ENCODE results near the gene SEC24C. TPM values are rescaled to one million over a fixed set of nuclear protein-coding genes. Genes with fewer than 3 reads are reported as not detected.
"Not testable (repeated sequence)": the region's sequence is repeated elsewhere in the genome, so short reads cannot be mapped to it uniquely, and the experiment has no call there.

The SEC24C gene
- total RNA-seq, result 78.5 and 89.8 TPM in 2 replicates

GRCh38 chr10:73743905-73744663 is at the start of gene SEC24C:
SEC24C (plus strand) TSS chr10:73744372; CDS start chr10:73746833, 2,461 bp downstream.
- Mint-ChIP-seq H3K27me3 (no peaks in the 10 kb centered on the region), H3K4me1 (peaks cover 41% of the 10 kb centered on the region), H3K9me3 (no peaks in the 10 kb centered on the region), H3K4me3 (peak within 1 kb of the TSS; percentile 100), H3K27ac (peak within 1 kb of the TSS; percentile 100), H3K36me3 (ENCODE audit: low read depth) (peaks cover 33% of the 10 kb centered on the region)
- ChIA-PET CTCF (interaction anchor here (0.6 to 1.4 kb wide), 4 partner anchors 10 to 122 kb away, joined by 3 to 5 read pairs (median 3); a partner anchor contains a TSS), POLR2A (interaction anchor here (0.5 to 3.0 kb wide), 17 partner anchors 9 to 332 kb away, joined by 3 to 48 read pairs (median 6); partner anchors contain the start of genes CHCHD1, PPP3CB and ZSWIM8)
- TF ChIP-seq, protein P1, sequence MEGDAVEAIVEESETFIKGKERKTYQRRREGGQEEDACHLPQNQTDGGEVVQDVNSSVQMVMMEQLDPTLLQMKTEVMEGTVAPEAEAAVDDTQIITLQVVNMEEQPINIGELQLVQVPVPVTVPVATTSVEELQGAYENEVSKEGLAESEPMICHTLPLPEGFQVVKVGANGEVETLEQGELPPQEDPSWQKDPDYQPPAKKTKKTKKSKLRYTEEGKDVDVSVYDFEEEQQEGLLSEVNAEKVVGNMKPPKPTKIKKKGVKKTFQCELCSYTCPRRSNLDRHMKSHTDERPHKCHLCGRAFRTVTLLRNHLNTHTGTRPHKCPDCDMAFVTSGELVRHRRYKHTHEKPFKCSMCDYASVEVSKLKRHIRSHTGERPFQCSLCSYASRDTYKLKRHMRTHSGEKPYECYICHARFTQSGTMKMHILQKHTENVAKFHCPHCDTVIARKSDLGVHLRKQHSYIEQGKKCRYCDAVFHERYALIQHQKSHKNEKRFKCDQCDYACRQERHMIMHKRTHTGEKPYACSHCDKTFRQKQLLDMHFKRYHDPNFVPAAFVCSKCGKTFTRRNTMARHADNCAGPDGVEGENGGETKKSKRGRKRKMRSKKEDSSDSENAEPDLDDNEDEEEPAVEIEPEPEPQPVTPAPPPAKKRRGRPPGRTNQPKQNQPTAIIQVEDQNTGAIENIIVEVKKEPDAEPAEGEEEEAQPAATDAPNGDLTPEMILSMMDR (IDR thresholded peaks at IDR 0.05), result no peak
- ATAC-seq (ENCODE audit: low read depth) (peak; percentile 95), DNase-seq (peak; percentile 86)
- intact Hi-C loops (cut with micrococcal nuclease), result loop anchor here (1.0 to 5.0 kb wide), 7 partner anchors 14 to 249 kb away; partner anchors contain the start of genes NDST2 and ZSWIM8

DNA sequence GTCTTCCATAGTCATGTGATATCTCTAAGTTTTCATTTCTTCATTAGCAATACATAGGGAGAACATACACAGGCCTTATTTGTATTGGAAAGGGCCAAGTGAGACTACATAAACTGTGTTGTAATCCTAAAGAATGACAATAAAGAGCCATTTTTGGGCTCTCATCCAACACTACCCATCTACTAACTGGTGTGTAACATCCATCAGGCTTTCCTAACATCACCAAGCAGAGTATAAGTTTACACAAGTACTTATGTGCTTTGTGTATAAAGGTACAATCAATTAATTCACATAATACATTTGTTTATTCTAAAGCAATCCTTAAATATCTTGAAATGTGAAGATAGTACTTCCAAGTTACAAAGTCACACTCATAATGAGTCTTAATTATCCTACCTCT is 48.9 kb upstream of the SEC24C start:
- ATAC-seq (ENCODE audit: low read depth); H3K9me3 Mint-ChIP-seq; POLR2A ChIA-PET; H3K4me3 Mint-ChIP-seq; CTCF ChIA-PET; DNase-seq; H3K27me3 Mint-ChIP-seq; H3K4me1 Mint-ChIP-seq; intact Hi-C loops (cut with micrococcal nuclease); H3K27ac Mint-ChIP-seq: not testable (repeated sequence)
- H3K36me3 Mint-ChIP-seq (ENCODE audit: low read depth), result peaks cover 25% of the 10 kb centered on the region

DNA sequence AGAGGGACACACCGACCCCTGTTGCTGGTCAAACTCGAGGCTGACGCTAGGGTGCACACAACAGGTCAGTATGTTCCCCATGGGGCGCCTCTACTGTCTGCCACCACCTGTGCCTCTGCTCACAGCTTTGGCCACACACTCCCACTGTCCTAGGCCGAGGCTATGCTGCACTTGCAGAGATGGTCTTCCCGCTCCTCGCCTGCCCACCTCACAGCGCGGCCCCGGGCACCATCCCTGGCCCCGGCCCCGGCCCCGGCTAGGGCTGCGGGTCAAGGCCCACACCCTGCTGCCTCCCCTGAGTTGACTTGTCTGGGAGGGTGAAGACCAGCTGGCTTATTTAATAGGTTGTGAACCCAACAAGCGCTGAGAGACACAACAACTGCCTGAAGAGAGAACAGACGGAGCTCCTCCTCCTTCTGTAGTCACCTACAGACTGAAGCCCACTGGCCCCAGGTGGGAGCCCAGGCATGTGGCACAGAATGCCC is 46.5 kb upstream of the SEC24C start, which contains the start of gene AGAP5:
Gene AGAP5 (minus strand): TSS at position 435 of the 485 bp plus-strand sequence. CDS start 354 bp downstream, at position 81.
- H3K4me1 Mint-ChIP-seq; DNase-seq; H3K27ac Mint-ChIP-seq; intact Hi-C loops (cut with micrococcal nuclease); H3K9me3 Mint-ChIP-seq; H3K27me3 Mint-ChIP-seq; CTCF ChIA-PET; POLR2A ChIA-PET; H3K4me3 Mint-ChIP-seq; ATAC-seq (ENCODE audit: low read depth): not testable (repeated sequence)
- peaks cover 29% of the 10 kb centered on the region for H3K36me3 Mint-ChIP-seq (ENCODE audit: low read depth)

- H3K27ac Mint-ChIP-seq; H3K4me1 Mint-ChIP-seq; intact Hi-C loops (cut with micrococcal nuclease); H3K4me3 Mint-ChIP-seq; H3K27me3 Mint-ChIP-seq; POLR2A ChIA-PET; ATAC-seq (ENCODE audit: low read depth); DNase-seq; H3K9me3 Mint-ChIP-seq; CTCF ChIA-PET: not testable (repeated sequence)
- H3K36me3 Mint-ChIP-seq (ENCODE audit: low read depth), result peaks cover 30% of the 10 kb centered on the region
Observed at GRCh38 chr10:73698819-73699218, 45.4 kb upstream of the SEC24C start.

DNA sequence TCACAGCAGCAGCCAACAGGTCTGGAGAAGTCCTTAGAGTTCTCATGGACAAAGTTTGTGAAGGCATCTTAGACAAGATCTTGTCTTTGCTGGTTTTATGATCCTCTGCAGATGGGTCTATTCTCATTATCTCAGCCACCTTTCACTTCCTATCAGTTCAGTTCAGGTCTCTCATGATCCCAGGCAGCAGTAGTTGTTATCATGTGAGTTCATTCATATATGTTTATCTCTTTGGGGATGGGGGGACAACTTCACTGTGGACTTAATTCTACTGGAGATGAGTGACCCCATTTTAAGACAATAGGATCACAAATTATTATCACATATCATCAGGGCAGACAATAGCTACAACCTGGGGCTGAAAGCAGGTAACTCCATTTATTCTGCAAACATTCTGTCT is 40.2 kb upstream of the SEC24C start:
- H3K4me1 Mint-ChIP-seq; CTCF ChIA-PET; H3K27ac Mint-ChIP-seq; H3K4me3 Mint-ChIP-seq; H3K27me3 Mint-ChIP-seq; H3K9me3 Mint-ChIP-seq; DNase-seq; intact Hi-C loops (cut with micrococcal nuclease); POLR2A ChIA-PET; ATAC-seq (ENCODE audit: low read depth): not testable (repeated sequence)
- H3K36me3 Mint-ChIP-seq (ENCODE audit: low read depth), result peaks cover 33% of the 10 kb centered on the region

GRCh38 chr10:73705506-73706072 is 38.6 kb upstream of the SEC24C start:
- DNase-seq; H3K4me3 Mint-ChIP-seq; CTCF ChIA-PET; H3K4me1 Mint-ChIP-seq; POLR2A ChIA-PET; intact Hi-C loops (cut with micrococcal nuclease); H3K27ac Mint-ChIP-seq; H3K27me3 Mint-ChIP-seq; ATAC-seq (ENCODE audit: low read depth); H3K9me3 Mint-ChIP-seq: not testable (repeated sequence)
- peaks cover 36% of the 10 kb centered on the region for H3K36me3 Mint-ChIP-seq (ENCODE audit: low read depth)

GRCh38 chr10:73706488-73706887 is 37.7 kb upstream of the SEC24C start:
- H3K27ac Mint-ChIP-seq; intact Hi-C loops (cut with micrococcal nuclease); H3K9me3 Mint-ChIP-seq; H3K27me3 Mint-ChIP-seq; DNase-seq; H3K4me3 Mint-ChIP-seq; H3K4me1 Mint-ChIP-seq; POLR2A ChIA-PET; ATAC-seq (ENCODE audit: low read depth); CTCF ChIA-PET: not testable (repeated sequence)
- H3K36me3 Mint-ChIP-seq (ENCODE audit: low read depth), result peaks cover 33% of the 10 kb centered on the region

DNA sequence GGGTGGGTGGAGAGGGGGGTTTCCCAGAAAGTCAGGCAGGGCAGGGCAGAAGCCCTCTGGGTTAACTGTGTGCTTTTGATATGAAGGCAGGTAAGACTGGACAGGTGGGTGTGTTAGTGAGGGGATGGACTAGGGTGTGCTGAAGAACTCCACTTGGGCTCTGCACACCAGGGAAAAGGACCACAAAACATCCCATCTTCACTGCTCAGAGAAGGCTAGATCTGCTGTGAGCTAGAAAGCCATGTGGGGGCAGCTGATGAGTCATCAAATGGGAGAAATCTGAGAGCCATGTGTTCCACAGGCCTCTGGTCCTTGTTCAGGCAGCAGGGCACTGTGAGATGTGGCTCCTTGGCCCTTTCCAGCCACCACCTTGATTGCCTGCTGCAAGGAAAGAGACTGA is 36.5 kb upstream of the SEC24C start:
- intact Hi-C loops (cut with micrococcal nuclease), result not testable (repeated sequence)

GRCh38 chr10:73708122-73708521 is 36.0 kb upstream of the SEC24C start:
- H3K27ac Mint-ChIP-seq; H3K9me3 Mint-ChIP-seq; DNase-seq; CTCF ChIA-PET; ATAC-seq (ENCODE audit: low read depth); H3K27me3 Mint-ChIP-seq; H3K4me3 Mint-ChIP-seq; POLR2A ChIA-PET; intact Hi-C loops (cut with micrococcal nuclease); H3K4me1 Mint-ChIP-seq: not testable (repeated sequence)
- H3K36me3 Mint-ChIP-seq (ENCODE audit: low read depth), result peaks cover 36% of the 10 kb centered on the region

More for the DNA sequence above, 36.5 kb upstream of the SEC24C start:
- DNase-seq; H3K4me3 Mint-ChIP-seq; POLR2A ChIA-PET; H3K9me3 Mint-ChIP-seq; H3K27ac Mint-ChIP-seq; CTCF ChIA-PET; H3K4me1 Mint-ChIP-seq; ATAC-seq (ENCODE audit: low read depth); H3K27me3 Mint-ChIP-seq: not testable (repeated sequence)
- peaks cover 33% of the 10 kb centered on the region for H3K36me3 Mint-ChIP-seq (ENCODE audit: low read depth)

DNA sequence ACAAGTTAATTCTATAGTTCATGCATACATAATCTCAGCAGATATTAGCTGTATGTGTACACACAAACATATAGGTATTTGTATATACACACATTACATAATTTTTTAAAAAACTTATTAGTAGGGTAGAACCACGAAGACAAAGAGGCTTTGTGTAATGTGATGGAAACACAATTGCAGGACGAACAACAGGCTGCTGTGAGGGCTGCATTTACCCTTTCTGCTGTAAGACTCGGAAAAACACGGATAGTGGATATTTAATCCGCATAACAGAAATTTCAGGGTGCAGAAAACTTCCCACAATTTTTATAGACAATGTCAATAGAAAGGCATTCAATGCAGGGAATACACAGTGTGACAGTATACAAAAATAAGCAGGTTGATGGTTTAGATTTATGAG is 32.5 kb upstream of the SEC24C start:
- H3K27ac Mint-ChIP-seq, CTCF ChIA-PET: not testable (repeated sequence)
- peaks cover 37% of the 10 kb centered on the region for H3K36me3 Mint-ChIP-seq (ENCODE audit: low read depth)

DNA sequence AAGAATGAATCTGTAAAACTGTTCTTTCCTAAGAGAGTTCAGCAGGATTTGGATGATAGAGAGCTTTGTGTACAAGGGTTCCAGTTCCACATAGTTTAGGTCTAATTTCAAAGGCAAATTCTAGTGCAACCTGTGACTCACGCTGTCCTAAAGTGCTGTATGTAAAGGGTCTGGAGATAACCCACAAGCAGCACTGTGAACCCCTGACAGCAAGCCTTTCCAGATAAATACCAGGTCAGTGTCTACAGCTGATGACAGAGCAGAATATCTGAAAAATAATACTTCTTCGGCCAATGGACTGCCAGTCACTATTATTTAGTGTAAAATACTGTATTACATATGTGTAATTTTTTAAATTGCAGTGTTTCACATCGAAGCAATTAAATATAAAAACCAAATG is 30.3 kb upstream of the SEC24C start:
- intact Hi-C loops (cut with micrococcal nuclease); H3K27me3 Mint-ChIP-seq; H3K9me3 Mint-ChIP-seq; POLR2A ChIA-PET; CTCF ChIA-PET; H3K4me3 Mint-ChIP-seq; H3K27ac Mint-ChIP-seq; DNase-seq; ATAC-seq (ENCODE audit: low read depth): not testable (repeated sequence)
- H3K4me1 Mint-ChIP-seq, result peaks cover 12% of the 10 kb centered on the region
- H3K36me3 Mint-ChIP-seq (ENCODE audit: low read depth), result peaks cover 52% of the 10 kb centered on the region

More for the DNA sequence above, 32.5 kb upstream of the SEC24C start:
- H3K4me1 Mint-ChIP-seq; DNase-seq; POLR2A ChIA-PET; H3K9me3 Mint-ChIP-seq; intact Hi-C loops (cut with micrococcal nuclease); H3K4me3 Mint-ChIP-seq; ATAC-seq (ENCODE audit: low read depth); H3K27me3 Mint-ChIP-seq: not testable (repeated sequence)
